Measurements from ENCODE around the gene KRTAP10-10.
"Not testable (repeated sequence)": the region's sequence is repeated elsewhere in the genome, so short reads cannot be mapped to it uniquely, and the experiment has no call there.

The KRTAP10-10 gene

GRCh38 chr21:44684483-44684882 is 47.3 kb downstream of the KRTAP10-10 start:
- DNase-seq (ENCODE audit: low read depth), result no peak

GRCh38 chr21:44685050-44685449 is 47.9 kb downstream of the KRTAP10-10 start:
- DNase-seq (ENCODE audit: low read depth), result not testable (repeated sequence)

GRCh38 chr21:44686000-44686781 is 49.0 kb downstream of the KRTAP10-10 start:
- no peak for DNase-seq (ENCODE audit: low read depth)

GRCh38 chr21:44686843-44687561 is 49.8 kb downstream of the KRTAP10-10 start:
- no peak for DNase-seq (ENCODE audit: low read depth)

- DNase-seq (ENCODE audit: low read depth), result no peak
Observed at GRCh38 chr21:44687671-44688070, 50.5 kb downstream of the KRTAP10-10 start.

Data from activated T-helper 9 cell treated with anti-CD3 and anti-CD28 coated beads, Interleukin-2, amount 50 U/mL, for 16 hours (primary cell).